ENCODE data around the gene OSCP1. TPM values are rescaled to one million over a fixed set of nuclear protein-coding genes. Genes with fewer than 3 reads are reported as not detected.

Gene OSCP1
- total and polyA plus RNA-seq, 2 experiments from 2014 or later: 2.2 to 2.6 TPM

GRCh38 chr1:36372617-36373016 lies 77.6 kb downstream of the OSCP1 start (continued):
- no peak for TF ChIP-seq ZNF462 (CRISPR knock-in tag; IDR thresholded peaks at IDR 0.05)
- no peak for TF ChIP-seq NANOG (IDR thresholded peaks at IDR 0.05; ENCODE audit: borderline replicate concordance)
- TF ChIP-seq ZNF331 (CRISPR knock-in tag; IDR thresholded peaks at IDR 0.05; ENCODE audit: low read depth): no peak
- no peak for TF ChIP-seq EZH2phosphoT487 (IDR thresholded peaks at IDR 0.05; ENCODE audit: unreplicated experiment)
- TF ChIP-seq ZNF114 (CRISPR knock-in tag; IDR thresholded peaks at IDR 0.05): no peak
- no peak for TF ChIP-seq CTCF (conservative IDR thresholded peaks at IDR 0.05; ENCODE audit: low read depth in 2 of 2)
- TF ChIP-seq EZH2 (IDR thresholded peaks at IDR 0.05; ENCODE audit: low read depth, unreplicated experiment): no peak
- no peak for TF ChIP-seq JUNB (IDR thresholded peaks at IDR 0.05; ENCODE audit: unreplicated experiment)
